ENCODE measurements around the gene CRB2.

The CRB2 gene

GRCh38 chr9:123311250-123311752 is 44.7 kb upstream of the CRB2 start:
- H3K4me2 ChIP-seq (ENCODE audit: low read length) = no peak overlapping the region
- 0 out of 2 replicates have a peak, but pooled peaks cover 5% of the 10 kb centered on the region for H3F3A ChIP-seq (ENCODE audit: control insufficient read depth, insufficient read depth)
- H3K4me1 ChIP-seq (ENCODE audit: control insufficient read depth, low read length) = peaks cover 27% of the 10 kb centered on the region
- H3K9me2 ChIP-seq (replicated peaks; ENCODE audit: control insufficient read depth, low read length) = no peaks in the 10 kb centered on the region
- no peaks in the 10 kb centered on the region for H3K9me3 ChIP-seq (ENCODE audit: control insufficient read depth, insufficient read depth, low read length)
- TF ChIP-seq EZH2phosphoT487 (IDR thresholded peaks at IDR 0.05; ENCODE audit: borderline replicate concordance, low read length) (no peak), CTCF (IDR thresholded peaks at IDR 0.05; ENCODE audit: low read depth, low read length, poor library complexity, severe bottlenecking) (no peak)
- H3K79me2 ChIP-seq (ENCODE audit: control insufficient read depth, low read length) = no peaks in the 10 kb centered on the region
- H3K27me3 ChIP-seq (ENCODE audit: control insufficient read depth, low read length) = no peaks in the 10 kb centered on the region
- no peak overlapping the region for H3K27ac ChIP-seq (ENCODE audit: low read depth, low read length)
- no peaks in the 10 kb centered on the region for H3K36me3 ChIP-seq (ENCODE audit: control insufficient read depth, low read length)
- no peaks in the 10 kb centered on the region for H4K20me1 ChIP-seq (ENCODE audit: control insufficient read depth, insufficient read depth, low read depth, low read length)
- no peak overlapping the region for H3K4me3 ChIP-seq (ENCODE audit: low read length)

- 0 out of 2 replicates have a peak, but pooled peaks cover 5% of the 10 kb centered on the region for H3F3A ChIP-seq (ENCODE audit: control insufficient read depth, insufficient read depth)
- peaks cover 35% of the 10 kb centered on the region for H3K4me1 ChIP-seq (ENCODE audit: control insufficient read depth, low read length)
- no peaks in the 10 kb centered on the region for H3K9me3 ChIP-seq (ENCODE audit: control insufficient read depth, insufficient read depth, low read length)
- no peak for TF ChIP-seq CTCF (IDR thresholded peaks at IDR 0.05; ENCODE audit: low read depth, low read length, poor library complexity, severe bottlenecking)
- no peak for TF ChIP-seq EZH2phosphoT487 (IDR thresholded peaks at IDR 0.05; ENCODE audit: borderline replicate concordance, low read length)
- no peak overlapping the region for H3K4me2 ChIP-seq (ENCODE audit: low read length)
- no peaks in the 10 kb centered on the region for H4K20me1 ChIP-seq (ENCODE audit: control insufficient read depth, insufficient read depth, low read depth, low read length)
- no peak overlapping the region for H3K4me3 ChIP-seq (ENCODE audit: low read length)
- H3K9me2 ChIP-seq (replicated peaks; ENCODE audit: control insufficient read depth, low read length) = no peaks in the 10 kb centered on the region
- no peaks in the 10 kb centered on the region for H3K36me3 ChIP-seq (ENCODE audit: control insufficient read depth, low read length)
- no peak overlapping the region for H3K27ac ChIP-seq (ENCODE audit: low read depth, low read length)
- no peaks in the 10 kb centered on the region for H3K79me2 ChIP-seq (ENCODE audit: control insufficient read depth, low read length)
- no peaks in the 10 kb centered on the region for H3K27me3 ChIP-seq (ENCODE audit: control insufficient read depth, low read length)
Measured at GRCh38 chr9:123312306-123312877, 43.6 kb upstream of the CRB2 start.

GRCh38 chr9:123314617-123315016 is 41.4 kb upstream of the CRB2 start:
- 0 out of 2 replicates have a peak, but pooled peaks cover 5% of the 10 kb centered on the region for H3F3A ChIP-seq (ENCODE audit: control insufficient read depth, insufficient read depth)
- H3K79me2 ChIP-seq (ENCODE audit: control insufficient read depth, low read length) = no peaks in the 10 kb centered on the region
- H3K4me2 ChIP-seq (ENCODE audit: low read length) = no peak overlapping the region
- no peak overlapping the region for H3K27ac ChIP-seq (ENCODE audit: low read depth, low read length)
- no peaks in the 10 kb centered on the region for H4K20me1 ChIP-seq (ENCODE audit: control insufficient read depth, insufficient read depth, low read depth, low read length)
- no peaks in the 10 kb centered on the region for H3K27me3 ChIP-seq (ENCODE audit: control insufficient read depth, low read length)
- peaks cover 49% of the 10 kb centered on the region for H3K4me1 ChIP-seq (ENCODE audit: control insufficient read depth, low read length)
- no peaks in the 10 kb centered on the region for H3K9me3 ChIP-seq (ENCODE audit: control insufficient read depth, insufficient read depth, low read length)
- H3K9me2 ChIP-seq (replicated peaks; ENCODE audit: control insufficient read depth, low read length) = no peaks in the 10 kb centered on the region
- no peak overlapping the region for H3K4me3 ChIP-seq (ENCODE audit: low read length)
- TF ChIP-seq EZH2phosphoT487 (IDR thresholded peaks at IDR 0.05; ENCODE audit: borderline replicate concordance, low read length) (no peak), CTCF (IDR thresholded peaks at IDR 0.05; ENCODE audit: low read depth, low read length, poor library complexity, severe bottlenecking) (no peak)
- no peaks in the 10 kb centered on the region for H3K36me3 ChIP-seq (ENCODE audit: control insufficient read depth, low read length)
